ENCODE data around the gene SZRD1. TPM values are rescaled to one million over a fixed set of nuclear protein-coding genes. Genes with fewer than 3 reads are reported as not detected.
A peak's percentile ranks its signal among the peaks of the same experiment; 100 is the strongest.

SZRD1 gene
- total and polyA plus RNA-seq, 8 donors: 15.8 to 86.6 (median 48.7) TPM

DNA sequence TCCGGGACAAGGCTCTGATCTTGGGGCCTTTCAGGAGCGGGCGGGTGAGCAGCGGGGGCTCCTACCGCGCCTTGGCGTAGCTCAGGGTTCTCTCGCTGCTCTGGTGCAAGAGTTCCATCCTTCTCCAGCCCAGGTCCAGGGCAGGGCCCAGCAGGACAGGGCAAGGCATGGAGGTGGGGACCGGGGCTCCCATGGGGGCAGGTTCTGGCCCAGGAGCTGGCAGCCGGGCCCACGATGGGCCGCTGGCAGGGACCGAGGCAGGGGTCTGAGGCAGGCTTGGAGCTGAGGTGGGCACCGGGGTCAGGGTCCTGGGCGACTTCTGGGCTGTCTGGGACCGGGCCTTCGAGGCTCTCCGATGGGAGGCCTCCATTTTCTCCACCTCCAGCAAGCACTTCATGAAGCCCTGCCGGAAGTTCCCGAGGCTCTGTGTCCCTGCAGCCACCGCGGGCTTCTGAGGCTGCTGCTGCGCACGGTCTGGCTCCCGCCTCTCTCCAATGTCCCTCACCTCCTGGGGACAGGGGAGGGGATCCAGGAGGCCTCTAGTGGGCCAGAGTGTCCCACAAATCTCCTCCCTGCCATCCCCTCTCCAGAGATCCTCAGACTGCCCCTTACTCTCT, 42.6 kb downstream of the SZRD1 start:
- intact Hi-C loops (cut with DNase I; ENCODE audit: low total_unique reads): no loop called here
- 79 to 87% (median 86%) methylated on average over 19 to 25 of the region's 25 CpGs for WGBS, 5 donors

DNA sequence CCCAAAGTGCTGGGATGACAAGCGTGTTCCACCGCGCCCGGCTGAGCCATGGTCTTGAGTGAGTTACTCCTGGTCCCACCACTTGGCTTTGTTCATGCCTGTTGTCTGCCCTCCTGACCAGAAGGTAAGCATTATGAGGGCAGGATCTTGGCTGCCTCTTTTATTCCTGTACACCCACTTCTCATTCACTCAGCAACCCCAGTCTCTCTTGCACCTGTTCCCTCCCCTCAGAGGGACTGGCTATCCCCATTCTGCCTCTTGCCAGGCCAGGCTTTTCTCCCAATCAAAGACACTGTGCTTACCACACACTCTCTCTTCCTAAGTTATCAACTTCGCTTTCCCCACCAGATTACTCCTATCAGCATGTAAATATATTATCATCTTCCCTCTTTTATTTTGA, 43.8 kb downstream of the SZRD1 start:
- TF ChIP-seq POLR2A (IDR thresholded peaks at IDR 0.05): no peak
- intact Hi-C loops (cut with DNase I; ENCODE audit: low total_unique reads): no loop called here
- H3K4me3 ChIP-seq: no peak overlapping the region
- DNase-seq: no peak
- H3K36me3 ChIP-seq: no peaks in the 10 kb centered on the region
- no peaks in the 10 kb centered on the region for H3K9me3 ChIP-seq
- 87 to 98% (median 90%) methylated on average over 5 of the region's 5 CpGs for WGBS, 5 donors
- no peak overlapping the region for H3K27ac ChIP-seq
- H3K4me1 ChIP-seq: no peaks in the 10 kb centered on the region
- no peaks in the 10 kb centered on the region for H3K27me3 ChIP-seq

More for the DNA sequence above, 42.6 kb downstream of the SZRD1 start:
- no peak for DNase-seq
- no peaks in the 10 kb centered on the region for H3K9me3 ChIP-seq
- TF ChIP-seq EP300 (IDR thresholded peaks at IDR 0.05): no peak
- no peak overlapping the region for H3K4me3 ChIP-seq
- H3K27me3 ChIP-seq: no peaks in the 10 kb centered on the region
- H3K36me3 ChIP-seq: no peaks in the 10 kb centered on the region
- no peaks in the 10 kb centered on the region for H3K4me1 ChIP-seq
- H3K27ac ChIP-seq: no peak overlapping the region

DNA sequence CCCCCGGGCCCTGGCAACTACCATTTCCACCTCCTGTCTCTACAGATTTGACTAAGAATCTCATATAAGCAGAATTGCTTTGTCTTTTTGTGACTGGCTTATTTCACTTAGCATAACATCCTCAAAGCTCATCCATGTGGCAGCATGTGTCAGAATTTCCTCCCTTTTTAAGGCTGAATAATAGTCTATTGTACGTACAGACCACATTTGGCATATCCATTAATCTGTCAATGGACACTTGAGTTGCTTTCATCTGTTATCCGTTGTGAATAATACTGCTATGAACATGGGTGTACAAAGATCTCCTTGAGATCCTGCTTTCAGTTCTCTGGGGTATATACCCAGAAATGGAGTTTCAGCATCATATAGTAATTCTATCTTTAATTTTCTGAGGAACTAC, 46.1 kb downstream of the SZRD1 start:
- no peak for TF ChIP-seq POLR2A (IDR thresholded peaks at IDR 0.05)
- TF ChIP-seq POLR2AphosphoS5 (IDR thresholded peaks at IDR 0.05): no peak
- no peak for TF ChIP-seq EP300 (IDR thresholded peaks at IDR 0.05)
- TF ChIP-seq, protein P1, sequence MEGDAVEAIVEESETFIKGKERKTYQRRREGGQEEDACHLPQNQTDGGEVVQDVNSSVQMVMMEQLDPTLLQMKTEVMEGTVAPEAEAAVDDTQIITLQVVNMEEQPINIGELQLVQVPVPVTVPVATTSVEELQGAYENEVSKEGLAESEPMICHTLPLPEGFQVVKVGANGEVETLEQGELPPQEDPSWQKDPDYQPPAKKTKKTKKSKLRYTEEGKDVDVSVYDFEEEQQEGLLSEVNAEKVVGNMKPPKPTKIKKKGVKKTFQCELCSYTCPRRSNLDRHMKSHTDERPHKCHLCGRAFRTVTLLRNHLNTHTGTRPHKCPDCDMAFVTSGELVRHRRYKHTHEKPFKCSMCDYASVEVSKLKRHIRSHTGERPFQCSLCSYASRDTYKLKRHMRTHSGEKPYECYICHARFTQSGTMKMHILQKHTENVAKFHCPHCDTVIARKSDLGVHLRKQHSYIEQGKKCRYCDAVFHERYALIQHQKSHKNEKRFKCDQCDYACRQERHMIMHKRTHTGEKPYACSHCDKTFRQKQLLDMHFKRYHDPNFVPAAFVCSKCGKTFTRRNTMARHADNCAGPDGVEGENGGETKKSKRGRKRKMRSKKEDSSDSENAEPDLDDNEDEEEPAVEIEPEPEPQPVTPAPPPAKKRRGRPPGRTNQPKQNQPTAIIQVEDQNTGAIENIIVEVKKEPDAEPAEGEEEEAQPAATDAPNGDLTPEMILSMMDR (IDR thresholded peaks at IDR 0.05): no peak
- no peaks in the 10 kb centered on the region for H3K4me1 ChIP-seq
- no peaks in the 10 kb centered on the region for H3K9me3 ChIP-seq
- H3K36me3 ChIP-seq: no peaks in the 10 kb centered on the region
- intact Hi-C loops (cut with DNase I; ENCODE audit: low total_unique reads): no loop called here
- H3K27me3 ChIP-seq: no peaks in the 10 kb centered on the region
- H3K27ac ChIP-seq: no peak overlapping the region
- H3K4me3 ChIP-seq: no peak overlapping the region
- no peak for DNase-seq
- WGBS, 5 donors: 86 to 93% (median 88%) methylated on average over 3 of the region's 3 CpGs

DNA sequence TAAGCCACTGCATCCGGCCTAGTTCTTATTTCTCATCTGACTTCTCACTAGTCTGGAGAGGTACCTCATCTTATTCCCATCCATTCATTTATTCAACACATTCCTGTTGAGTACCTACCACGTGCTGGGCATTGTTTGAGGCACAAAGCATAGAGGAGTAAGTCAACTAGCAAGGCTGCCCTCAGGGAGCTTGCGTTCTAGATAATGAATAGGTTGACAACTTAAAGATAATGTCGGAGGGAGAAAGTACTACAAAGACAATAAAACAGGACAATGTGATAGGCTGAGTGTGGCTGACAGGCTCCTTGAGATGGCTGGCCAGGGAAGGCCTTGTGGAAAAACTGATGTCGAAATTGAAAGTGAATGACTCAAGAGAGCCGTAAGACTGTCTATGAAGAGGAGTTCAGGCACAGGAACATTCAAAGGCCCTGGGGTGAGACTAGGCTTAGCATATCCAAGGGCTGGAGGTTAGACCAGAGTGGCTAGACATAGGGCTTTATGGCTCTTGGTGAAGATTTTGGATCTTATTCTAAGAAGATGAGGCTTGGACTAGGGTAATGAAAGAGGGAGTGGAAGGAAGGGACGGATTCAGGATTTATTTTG, 51.9 kb downstream of the SZRD1 start:
- H3K4me1 ChIP-seq: no peaks in the 10 kb centered on the region
- TF ChIP-seq POLR2AphosphoS5 (IDR thresholded peaks at IDR 0.05): no peak
- TF ChIP-seq, protein P1 (IDR thresholded peaks at IDR 0.05): no peak
- TF ChIP-seq EP300 (IDR thresholded peaks at IDR 0.05): no peak
- 78 to 86% (median 85%) methylated on average over 7 of the region's 7 CpGs for WGBS, 5 donors
- H3K4me3 ChIP-seq: no peak overlapping the region
- no peak for DNase-seq
- no peaks in the 10 kb centered on the region for H3K9me3 ChIP-seq
- intact Hi-C loops (cut with DNase I; ENCODE audit: low total_unique reads): no loop called here
- H3K27me3 ChIP-seq: peaks cover 0 to 25% (median 0%) of the 10 kb centered on the region in 3 donors
- no peak overlapping the region for H3K27ac ChIP-seq
- H3K36me3 ChIP-seq: no peaks in the 10 kb centered on the region

DNA sequence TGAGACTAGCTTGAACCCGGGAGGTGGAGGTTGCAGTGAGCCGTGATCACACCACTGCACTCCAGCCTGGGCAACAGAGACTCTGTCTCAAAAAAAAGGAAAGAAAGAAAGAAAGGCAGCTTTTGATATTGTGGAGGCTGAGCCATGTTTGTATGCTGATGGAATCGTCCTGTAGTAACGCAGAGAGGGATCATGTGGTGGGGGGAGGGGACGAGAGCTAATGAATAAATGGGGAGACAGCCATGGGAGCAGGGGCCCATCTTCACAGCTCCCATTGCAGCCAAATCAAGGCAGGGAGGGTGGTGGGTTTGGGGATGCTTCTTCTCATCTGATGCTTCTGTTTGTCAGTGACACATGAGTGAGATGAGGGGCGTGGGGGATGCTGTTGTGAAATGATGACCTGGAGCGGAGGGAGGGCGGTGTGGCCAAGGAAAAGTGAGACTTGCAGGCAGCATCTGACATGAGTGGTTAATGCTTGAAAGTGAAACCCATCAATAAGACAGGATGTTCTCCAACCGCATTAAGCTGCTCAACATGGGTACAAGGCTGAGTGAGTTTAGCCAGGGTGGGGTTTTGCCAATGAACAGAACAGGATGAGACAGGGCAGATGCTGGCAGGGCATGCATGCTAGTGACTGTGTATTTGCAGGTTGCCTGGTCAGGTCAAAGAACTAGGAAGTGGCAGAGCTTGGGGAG, 53.5 kb downstream of the SZRD1 start:
- DNase-seq: peak in 1 of 2 donors; percentile 47
- 51 to 69% (median 57%) methylated on average over 9 of the region's 9 CpGs for WGBS, 5 donors
- Histone ChIP-seq H3K4me3 (no peak overlapping the region), H3K27ac (no peak overlapping the region), H3K9me3 (no peaks in the 10 kb centered on the region), H3K36me3 (no peaks in the 10 kb centered on the region), H3K4me1 (no peaks in the 10 kb centered on the region), H3K27me3 (peaks cover 0 to 25% (median 0%) of the 10 kb centered on the region in 3 donors)
- TF ChIP-seq, protein P1 (IDR thresholded peaks at IDR 0.05): no peak
- TF ChIP-seq POLR2A (IDR thresholded peaks at IDR 0.05) (no peak), EP300 (IDR thresholded peaks at IDR 0.05) (no peak), POLR2AphosphoS5 (IDR thresholded peaks at IDR 0.05) (no peak)
- intact Hi-C loops (cut with DNase I; ENCODE audit: low total_unique reads): no loop called here
